Right ventricle myocardium inferior (tissue), 1 donor: ENCODE measurements around the gene OR5K2. TPM values are rescaled to one million over a fixed set of nuclear protein-coding genes. Genes with fewer than 3 reads are reported as not detected.

Source experiments
- total RNA-seq: library from RNA; stranded (reverse); fragmentation: NEBNext Ultra II Directional; extraction: Animal tissue kit (Norgen Biotek cat#: 25700); gene quantifications from one replicate; pipeline ENCODE4 v1.2.1, GENCODE V29; 2021
- donor health status: DM: no; HTN: yes; CAD: no; lungs with severe emphysema.

The OR5K2 gene
- total RNA-seq, 1 donor from 2014 or later: not detected

Other genes with a start within 250 kb of the OR5K2 start
- gene OR5H6, start 233.4 kb upstream of the OR5K2 start, total RNA-seq: not detected
- gene OR5H2, start 215.2 kb upstream of the OR5K2 start, total RNA-seq: not detected
- gene OR5K4, start 143.8 kb upstream of the OR5K2 start, total RNA-seq: not detected
- not detected for gene OR5K3, start 107.0 kb upstream of the OR5K2 start, total RNA-seq
- not detected for gene OR5K1, start 34.5 kb upstream of the OR5K2 start, total RNA-seq
- gene CLDND1, start 25.2 kb downstream of the OR5K2 start, total RNA-seq: 67.1 TPM
- gene GPR15, start 34.3 kb downstream of the OR5K2 start, total RNA-seq: not detected
- 11.8 TPM for gene CPOX, start 95.9 kb downstream of the OR5K2 start, total RNA-seq